Transverse colon (tissue), 4 donors: ENCODE measurements around the gene TCERG1L.

Source experiments
- CTCF ChIP-seq, 5 experiments: fragments of 200-600 bp in 3 of 5; fragments of 450-650 bp in 2 of 5; sonication (generic) in 3 of 5; IDR thresholded peaks; 1 replicate in 2 of 5; 2 replicates in 3 of 5; pipeline ENCODE4 v1.5.1; 2016 to 2017; ENCODE audit warnings: antibody characterized with exemption in 5 of 5, inconsistent platforms in 3 of 5, mild to moderate bottlenecking in 2 of 5, moderate library complexity in 1 of 5
- EP300 ChIP-seq: sonication (generic); formaldehyde crosslinking; IDR thresholded peaks from one replicate; pipeline ENCODE4 v1.6.1; 2017; ENCODE audit warnings: antibody characterized with exemption, low read depth
- POLR2A ChIP-seq: fragments of 450-650 bp; IDR thresholded peaks from one replicate; pipeline ENCODE4 v1.6.1; 2016; ENCODE audit warnings: antibody characterized with exemption, mild to moderate bottlenecking, moderate library complexity
- POLR2AphosphoS5 ChIP-seq, 3 donors: sonication (generic); formaldehyde crosslinking; IDR thresholded peaks; one replicate each; pipeline ENCODE4 v1.6.1; 2016; ENCODE audit warnings: antibody characterized with exemption in 3 of 3

GRCh38 chr10:131248376-131249165, 63.0 kb downstream of the TCERG1L start:
- TF ChIP-seq POLR2A (no peak), EP300 (no peak), CTCF (IDR thresholded peaks at IDR 0.05) (no peak), POLR2AphosphoS5 (IDR thresholded peaks at IDR 0.05) (no peak)
